COLO668 (cell line): ENCODE measurements around the gene NDUFAF7.
"Not testable (repeated sequence)": the region's sequence is repeated elsewhere in the genome, so short reads cannot be mapped to it uniquely, and the experiment has no call there.

Experiments
- DNase-seq: peaks from one replicate; lab custom pipeline; 2025; ENCODE audit not compliant: unreplicated experiment; lab: John Stamatoyannopoulos, UW

Gene NDUFAF7

GRCh38 chr2:37276291-37276690, 44.8 kb downstream of the NDUFAF7 start:
- no peak for DNase-seq

DNA sequence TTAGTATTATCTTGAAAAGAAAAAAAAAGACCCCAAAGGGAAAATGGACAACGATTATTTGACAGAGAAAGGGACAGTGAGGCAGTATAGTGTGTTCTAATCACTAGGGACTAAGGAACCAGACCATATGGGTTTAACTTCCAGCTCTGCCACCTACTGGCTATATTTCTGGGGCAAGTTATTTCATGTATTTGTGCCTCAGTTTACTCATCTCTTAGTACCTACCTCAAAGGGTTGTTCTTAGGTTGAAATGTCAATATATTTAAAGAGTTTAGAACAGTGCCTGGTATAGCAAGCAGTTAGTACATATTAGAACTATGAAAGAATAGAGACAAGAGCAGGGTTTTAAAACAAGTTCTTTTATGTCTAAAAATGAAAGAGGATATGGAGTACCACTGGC, 50.5 kb downstream of the NDUFAF7 start:
- DNase-seq = no peak

DNA sequence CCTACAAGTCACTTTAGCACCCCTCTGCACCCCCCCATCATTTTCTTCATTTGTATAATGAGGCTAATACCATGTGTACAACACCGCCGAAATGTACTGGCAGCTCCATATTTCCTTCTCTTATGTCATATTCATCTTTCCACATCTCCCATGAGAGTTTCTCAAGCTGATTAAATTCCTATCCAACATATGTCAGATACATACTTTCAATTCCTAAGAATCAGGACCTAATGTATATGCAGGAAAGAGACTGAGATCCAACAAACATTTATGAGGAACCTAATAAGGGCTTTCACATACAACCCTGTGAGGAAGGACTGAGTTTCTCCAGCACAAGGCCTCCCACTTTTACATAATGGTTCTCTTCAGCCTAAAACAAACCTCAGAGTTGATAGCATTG, 51.3 kb downstream of the NDUFAF7 start:
- no peak for DNase-seq

- no peak for DNase-seq
Measured at GRCh38 chr2:37283207-37283606, 51.7 kb downstream of the NDUFAF7 start.

DNA sequence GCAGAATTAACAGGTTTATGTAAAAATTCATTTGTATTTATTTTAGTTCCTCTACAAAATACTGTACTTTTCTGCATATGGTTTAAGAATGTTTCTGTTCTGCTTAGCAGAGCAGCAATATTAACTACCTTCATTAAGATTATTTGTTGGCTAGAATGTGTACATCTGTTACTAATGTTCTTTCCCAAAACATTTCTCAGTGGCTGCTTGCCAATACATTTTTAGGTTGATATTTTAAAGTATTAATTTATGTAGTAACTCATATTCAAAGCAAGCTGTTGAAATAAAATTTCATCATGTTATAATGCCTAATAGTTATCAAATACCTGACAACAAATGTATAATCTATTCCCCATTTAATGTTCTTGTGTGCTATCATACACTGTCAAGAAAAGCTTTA, 52.9 kb downstream of the NDUFAF7 start:
- DNase-seq = no peak

DNA sequence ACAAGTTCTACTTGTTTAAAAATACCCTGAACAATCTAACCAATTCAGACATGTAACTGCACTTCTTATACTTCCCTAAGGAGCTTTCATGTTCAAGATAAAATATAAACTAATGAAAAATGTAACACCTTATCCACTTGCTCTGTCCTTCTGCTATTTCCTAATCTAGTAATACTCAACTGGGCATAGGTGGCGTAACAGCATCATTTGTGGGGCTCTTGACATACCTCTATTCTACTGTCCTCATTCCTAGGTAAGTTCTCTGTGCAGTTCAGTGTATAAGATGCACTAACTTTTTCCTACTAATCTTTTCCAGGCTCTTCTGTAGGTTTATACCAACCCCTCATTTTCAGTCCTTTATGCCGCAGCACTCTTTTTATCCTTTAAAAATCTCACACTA, 56.5 kb downstream of the NDUFAF7 start:
- peak; percentile 20 for DNase-seq

DNA sequence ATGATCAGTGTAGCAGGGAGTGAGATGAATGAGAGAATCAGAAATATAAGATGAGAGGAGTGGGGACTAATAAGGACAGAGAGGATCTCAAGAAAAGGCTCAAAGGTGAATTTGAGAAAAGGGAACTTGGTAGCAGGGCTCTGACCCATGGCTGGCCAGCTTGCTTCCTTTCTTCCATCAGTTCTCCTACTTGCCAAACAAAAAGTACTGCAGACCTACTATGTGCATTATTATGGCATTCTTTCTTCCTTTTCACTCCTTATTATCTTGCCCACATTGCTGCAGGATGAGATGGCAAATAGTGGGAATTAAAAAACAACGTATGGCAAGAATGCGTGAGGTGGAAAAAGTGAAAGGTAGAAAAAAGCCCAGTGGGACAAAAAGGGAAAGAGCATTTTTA, 60.2 kb downstream of the NDUFAF7 start:
- DNase-seq = no peak

- DNase-seq = not testable (repeated sequence)
Measured at GRCh38 chr2:37294858-37295257, 63.4 kb downstream of the NDUFAF7 start.

GRCh38 chr2:37295469-37296073, 64.1 kb downstream of the NDUFAF7 start:
- no peak for DNase-seq

GRCh38 chr2:37297632-37298031, 66.2 kb downstream of the NDUFAF7 start:
- no peak for DNase-seq
